ENCODE data around the gene PTX4. TPM values are rescaled to one million over a fixed set of nuclear protein-coding genes. Genes with fewer than 3 reads are reported as not detected.

PTX4 gene
- total RNA-seq, 1 donor, result not detected

DNA sequence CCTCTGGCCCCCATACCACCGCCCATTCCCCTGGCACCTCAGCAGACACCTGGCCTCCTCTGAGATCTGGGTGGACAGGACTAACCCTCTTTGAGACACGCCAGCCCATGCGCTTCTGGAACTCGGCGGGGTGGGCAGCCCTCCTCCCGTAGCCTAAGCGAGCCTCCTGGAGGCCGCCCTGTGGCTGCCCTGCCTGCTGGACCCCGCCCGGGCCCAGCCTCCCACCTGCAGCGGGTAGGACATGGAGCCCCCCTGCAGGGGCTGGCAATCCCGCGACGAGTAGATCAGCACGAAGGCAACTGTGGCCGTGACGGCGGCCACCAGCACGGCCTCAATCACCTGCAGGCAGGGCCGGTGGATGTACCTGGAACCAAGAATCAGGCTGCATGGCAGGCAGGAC lies 36.2 kb downstream of the PTX4 start:
- no peak for DNase-seq (ENCODE audit: low read depth)
- H3K4me3 ChIP-seq (ENCODE audit: low read depth, low read length), result no peak overlapping the region
- TF ChIP-seq, protein P1, sequence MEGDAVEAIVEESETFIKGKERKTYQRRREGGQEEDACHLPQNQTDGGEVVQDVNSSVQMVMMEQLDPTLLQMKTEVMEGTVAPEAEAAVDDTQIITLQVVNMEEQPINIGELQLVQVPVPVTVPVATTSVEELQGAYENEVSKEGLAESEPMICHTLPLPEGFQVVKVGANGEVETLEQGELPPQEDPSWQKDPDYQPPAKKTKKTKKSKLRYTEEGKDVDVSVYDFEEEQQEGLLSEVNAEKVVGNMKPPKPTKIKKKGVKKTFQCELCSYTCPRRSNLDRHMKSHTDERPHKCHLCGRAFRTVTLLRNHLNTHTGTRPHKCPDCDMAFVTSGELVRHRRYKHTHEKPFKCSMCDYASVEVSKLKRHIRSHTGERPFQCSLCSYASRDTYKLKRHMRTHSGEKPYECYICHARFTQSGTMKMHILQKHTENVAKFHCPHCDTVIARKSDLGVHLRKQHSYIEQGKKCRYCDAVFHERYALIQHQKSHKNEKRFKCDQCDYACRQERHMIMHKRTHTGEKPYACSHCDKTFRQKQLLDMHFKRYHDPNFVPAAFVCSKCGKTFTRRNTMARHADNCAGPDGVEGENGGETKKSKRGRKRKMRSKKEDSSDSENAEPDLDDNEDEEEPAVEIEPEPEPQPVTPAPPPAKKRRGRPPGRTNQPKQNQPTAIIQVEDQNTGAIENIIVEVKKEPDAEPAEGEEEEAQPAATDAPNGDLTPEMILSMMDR (IDR thresholded peaks at IDR 0.05; ENCODE audit: insufficient read depth, low read length), result no peak

DNA sequence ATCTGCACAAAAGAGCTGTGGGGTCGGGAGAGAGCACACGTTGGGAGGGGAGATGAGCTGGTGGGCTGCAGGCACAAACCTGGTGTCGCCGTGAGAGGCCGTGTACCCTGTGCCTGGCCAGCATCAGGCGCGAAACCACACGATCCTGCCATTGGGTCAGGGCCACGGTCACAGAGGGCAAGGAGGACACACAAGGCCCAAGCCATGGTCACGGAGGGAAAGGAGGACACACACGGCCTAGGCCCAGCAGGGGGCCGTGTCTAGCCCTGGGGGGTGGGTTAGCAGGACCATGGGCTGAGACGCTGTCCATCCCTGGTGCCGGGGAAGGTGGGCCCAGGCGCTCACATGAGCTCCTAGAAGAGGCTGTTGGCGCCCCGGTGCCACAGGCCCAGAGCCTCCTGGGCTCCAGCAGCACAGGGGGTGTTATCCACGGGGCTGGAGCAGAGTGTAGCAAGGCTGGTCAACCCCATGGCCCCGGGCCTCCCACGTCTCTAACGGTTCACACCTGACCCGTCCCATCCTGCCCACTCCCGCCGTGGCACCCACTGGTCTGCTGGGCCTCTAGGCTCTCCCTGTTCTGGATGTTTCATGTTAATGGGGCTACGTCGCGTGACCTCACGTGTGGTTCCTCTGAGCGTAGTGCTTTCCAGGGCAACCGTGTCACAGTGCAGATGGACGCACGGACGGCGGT lies 36.9 kb downstream of the PTX4 start:
- no peak for DNase-seq (ENCODE audit: low read depth)
- TF ChIP-seq, protein P1 (IDR thresholded peaks at IDR 0.05; ENCODE audit: insufficient read depth, low read length), result no peak
- no peak overlapping the region for H3K4me3 ChIP-seq (ENCODE audit: low read depth, low read length)

DNA sequence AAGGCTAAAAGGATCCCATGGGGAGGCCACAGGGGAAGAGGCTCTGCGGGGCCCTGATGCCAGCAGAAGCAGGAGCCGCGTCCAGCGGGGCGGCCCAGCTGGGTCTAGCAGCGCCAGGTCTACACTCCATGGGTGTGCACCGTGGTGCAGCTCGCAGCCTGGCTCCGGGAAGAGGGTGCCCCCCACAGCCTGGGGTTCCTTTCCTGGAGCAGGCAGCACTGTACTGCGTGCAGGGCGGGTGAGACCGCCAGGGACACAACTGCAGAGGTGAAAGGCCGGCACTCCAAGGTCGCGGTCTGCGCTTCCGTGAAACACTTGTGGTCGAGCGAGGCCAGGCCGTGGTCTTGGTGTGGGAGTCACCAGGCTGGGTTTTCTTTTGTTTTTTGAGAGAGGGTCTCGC lies 37.9 kb downstream of the PTX4 start:
- H3K4me3 ChIP-seq (ENCODE audit: low read depth, low read length), result no peak overlapping the region
- DNase-seq (ENCODE audit: low read depth), result no peak
- TF ChIP-seq, protein P1 (IDR thresholded peaks at IDR 0.05; ENCODE audit: insufficient read depth, low read length), result no peak

DNA sequence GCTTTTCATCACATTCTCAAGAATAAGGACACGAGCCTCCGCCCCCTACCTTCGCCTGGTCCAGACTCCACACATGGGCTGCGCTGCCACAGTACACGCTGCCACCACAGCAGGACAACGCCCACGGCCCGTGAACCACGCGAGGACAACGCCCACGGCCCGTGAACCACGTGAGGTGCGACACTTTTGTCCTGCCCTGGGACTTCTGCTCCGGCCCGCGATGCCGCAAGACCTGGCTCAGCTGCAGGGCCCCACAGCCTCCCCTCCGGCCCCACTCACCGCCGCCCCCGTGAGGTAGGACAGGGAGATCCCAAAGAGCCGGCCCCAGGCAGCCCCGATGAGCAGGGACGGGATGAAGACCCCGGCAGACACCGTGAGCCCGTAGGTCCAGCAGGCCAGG lies 38.5 kb downstream of the PTX4 start:
- no peak for DNase-seq (ENCODE audit: low read depth)
- TF ChIP-seq, protein P1 (IDR thresholded peaks at IDR 0.05; ENCODE audit: insufficient read depth, low read length), result no peak
- H3K4me3 ChIP-seq (ENCODE audit: low read depth, low read length), result no peak overlapping the region

DNA sequence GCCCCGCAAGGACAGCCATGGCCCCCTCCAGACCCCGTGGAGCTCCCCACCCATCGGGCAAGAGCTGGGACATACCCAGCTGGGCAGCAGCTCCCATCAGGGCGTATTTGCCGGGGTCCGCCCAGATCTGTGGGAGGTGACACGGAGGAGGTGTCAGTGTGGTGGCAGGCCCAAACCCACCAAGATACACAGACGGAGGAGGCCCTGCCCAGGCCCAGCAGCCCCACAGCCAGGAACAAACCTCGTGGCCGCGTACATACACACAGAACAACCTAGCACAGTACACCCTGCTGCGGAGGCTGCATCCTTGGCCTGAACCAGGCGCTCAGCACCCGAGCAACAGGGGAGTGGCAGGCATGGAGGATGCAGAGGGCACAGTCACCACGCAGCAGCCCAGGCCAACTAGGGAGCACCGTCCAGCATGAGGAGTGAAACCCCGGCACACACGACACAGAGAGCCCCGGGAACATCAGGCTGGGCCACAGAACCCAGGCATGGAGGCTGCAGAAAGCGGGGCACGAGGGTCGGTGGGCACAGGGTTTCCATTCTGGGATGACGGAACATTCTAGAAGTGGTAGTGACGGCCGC lies 39.4 kb downstream of the PTX4 start:
- no peak for DNase-seq (ENCODE audit: low read depth)
- H3K4me3 ChIP-seq (ENCODE audit: low read depth, low read length), result no peak overlapping the region
- TF ChIP-seq, protein P1 (IDR thresholded peaks at IDR 0.05; ENCODE audit: insufficient read depth, low read length), result no peak

DNA sequence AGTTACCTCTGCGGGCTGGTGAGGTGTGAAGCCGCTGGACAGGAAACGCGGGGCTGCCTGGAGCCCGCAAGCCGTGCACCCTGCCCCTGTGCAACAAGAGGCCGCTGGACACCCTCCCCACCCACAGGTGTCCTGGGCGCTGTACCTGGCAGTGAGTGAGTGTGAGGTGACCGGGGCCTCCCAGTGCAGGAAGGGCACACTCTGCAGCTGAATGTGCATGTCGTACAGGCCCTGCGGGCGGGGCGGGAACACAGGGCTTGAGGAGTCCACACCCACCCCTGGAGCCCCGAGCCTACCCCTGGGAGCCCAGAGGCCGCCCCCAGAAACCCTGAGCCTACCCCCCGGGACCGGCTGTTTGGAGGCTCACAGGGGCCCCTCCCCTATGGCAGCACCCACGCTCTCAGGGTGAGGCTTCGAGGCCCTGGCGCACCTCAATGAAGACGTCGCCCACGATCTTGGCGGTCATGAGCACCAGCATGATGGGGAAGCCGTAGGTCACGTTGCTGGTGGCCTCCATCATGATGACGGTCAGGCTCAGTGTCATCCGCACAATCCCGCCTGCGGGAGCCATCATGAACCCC lies 40.1 kb downstream of the PTX4 start:
- no peak overlapping the region for H3K4me3 ChIP-seq (ENCODE audit: low read depth, low read length)
- TF ChIP-seq, protein P1 (IDR thresholded peaks at IDR 0.05; ENCODE audit: insufficient read depth, low read length), result no peak
- no peak for DNase-seq (ENCODE audit: low read depth)

Data from fibroblast of the aortic adventitia (primary cell).